GM12891 (cell line): ENCODE data around the gene GDF15.
A peak's percentile ranks its signal among the peaks of the same experiment; 100 is the strongest.

Source experiments
- DNase-seq: peaks from one replicate; pipeline ENCODE4 v3.0.0; 2011; ENCODE audit warnings: low spot score; ENCODE audit not compliant: insufficient read length
- FAIRE-seq: peaks from 2 replicates; lab custom pipeline; 2011; peaks lifted over from hg19 to GRCh38; lab: Jason Lieb, UNC
- PAX5 ChIP-seq: IDR thresholded peaks from 2 replicates; pipeline ENCODE4 v1.6.1; 2011; ENCODE audit warnings: low read length, moderate library complexity, mild to moderate bottlenecking; ENCODE audit not compliant: insufficient read depth, severe bottlenecking
- POLR2A ChIP-seq: IDR thresholded peaks from 2 replicates; pipeline ENCODE4 v1.6.1; 2011; ENCODE audit warnings: low read depth, low read length, control low read depth
- POLR2AphosphoS5 ChIP-seq: IDR thresholded peaks from 2 replicates; pipeline ENCODE4 v1.6.1; 2011; ENCODE audit warnings: low read depth, low read length, control low read depth
- POU2F2 ChIP-seq: IDR thresholded peaks from 2 replicates; pipeline ENCODE4 v1.6.1; 2011; ENCODE audit warnings: low read depth, mild to moderate bottlenecking, control low read depth, low read length, moderate library complexity
- SPI1 ChIP-seq: IDR thresholded peaks from 2 replicates; pipeline ENCODE4 v1.6.1; 2011; ENCODE audit warnings: low read depth, low read length, control low read depth
- TAF1 ChIP-seq: IDR thresholded peaks from 2 replicates; pipeline ENCODE4 v1.6.1; 2011; ENCODE audit warnings: low read depth, low read length, control low read depth

The GDF15 gene

DNA sequence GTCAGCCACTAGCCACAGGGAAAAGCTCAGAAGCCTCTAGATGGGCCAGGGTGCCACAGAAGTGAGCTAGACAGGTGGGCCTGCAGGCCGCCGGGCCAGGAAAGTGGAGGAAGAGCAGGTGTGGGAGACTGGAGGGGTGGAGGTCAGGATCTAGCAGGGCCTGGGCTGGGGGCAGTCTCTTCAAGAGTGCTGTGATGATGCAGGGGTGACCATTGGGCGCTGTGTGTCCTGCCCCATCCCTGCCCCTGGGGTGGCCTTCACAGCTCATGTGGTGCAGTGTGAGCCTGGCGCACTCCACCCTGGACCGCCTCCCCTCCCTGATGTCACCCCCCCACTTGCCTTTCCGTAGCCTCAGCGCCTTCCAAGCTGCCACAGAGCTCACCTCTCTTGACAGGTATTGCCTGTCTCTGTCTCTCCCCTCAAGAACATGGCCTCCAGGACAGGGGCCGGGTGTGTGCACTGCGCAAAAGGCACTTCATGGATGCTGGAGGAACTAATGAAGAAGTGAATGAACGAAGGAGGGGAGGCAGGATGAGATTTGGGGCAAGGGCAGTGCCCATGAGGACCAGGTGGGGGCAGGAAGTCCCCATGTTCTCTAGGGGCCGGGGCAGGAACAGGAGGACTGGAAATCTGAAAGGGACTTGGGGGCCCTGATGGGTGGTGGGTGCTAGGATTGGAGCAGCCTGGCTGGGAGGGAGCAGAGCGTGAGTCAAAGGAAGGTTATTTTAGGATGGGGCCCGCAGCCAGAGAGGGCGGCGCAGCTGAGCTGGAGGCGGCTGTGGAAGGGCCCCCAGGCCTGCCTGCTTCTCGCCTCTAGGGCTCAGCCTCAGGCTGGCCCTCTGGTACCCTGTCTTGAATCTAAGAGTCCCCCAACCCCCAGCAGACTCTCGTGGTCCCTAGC lies 39.8 kb downstream of the GDF15 start:
- FAIRE-seq, result peak; percentile 20
- no peak for DNase-seq
- no peak for TF ChIP-seq TAF1
- TF ChIP-seq POLR2AphosphoS5, result no peak
- no peak for TF ChIP-seq PAX5
- no peak for TF ChIP-seq SPI1
- TF ChIP-seq POLR2A, result no peak
- no peak for TF ChIP-seq POU2F2

DNA sequence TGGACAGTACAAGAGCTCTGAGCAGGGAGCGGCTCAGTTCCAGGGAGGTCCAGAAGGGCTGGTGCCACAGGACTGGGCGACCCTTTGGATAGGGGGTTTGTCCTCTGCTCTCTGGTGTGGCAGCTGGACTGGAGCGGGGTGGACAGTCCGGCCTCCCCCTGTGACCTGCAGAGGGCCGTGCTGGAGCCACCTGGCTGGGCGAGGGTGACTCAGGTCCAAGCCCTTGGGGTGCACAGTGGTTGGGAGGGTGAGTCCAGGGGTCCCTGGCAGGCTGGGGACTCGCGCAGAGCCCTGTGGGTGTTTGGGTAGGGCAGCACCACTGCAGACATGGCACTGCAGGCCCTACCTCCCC lies 40.4 kb downstream of the GDF15 start:
- no peak for TF ChIP-seq TAF1
- no peak for TF ChIP-seq PAX5
- TF ChIP-seq POLR2A, result no peak
- DNase-seq (no peak), FAIRE-seq (no peak)

DNA sequence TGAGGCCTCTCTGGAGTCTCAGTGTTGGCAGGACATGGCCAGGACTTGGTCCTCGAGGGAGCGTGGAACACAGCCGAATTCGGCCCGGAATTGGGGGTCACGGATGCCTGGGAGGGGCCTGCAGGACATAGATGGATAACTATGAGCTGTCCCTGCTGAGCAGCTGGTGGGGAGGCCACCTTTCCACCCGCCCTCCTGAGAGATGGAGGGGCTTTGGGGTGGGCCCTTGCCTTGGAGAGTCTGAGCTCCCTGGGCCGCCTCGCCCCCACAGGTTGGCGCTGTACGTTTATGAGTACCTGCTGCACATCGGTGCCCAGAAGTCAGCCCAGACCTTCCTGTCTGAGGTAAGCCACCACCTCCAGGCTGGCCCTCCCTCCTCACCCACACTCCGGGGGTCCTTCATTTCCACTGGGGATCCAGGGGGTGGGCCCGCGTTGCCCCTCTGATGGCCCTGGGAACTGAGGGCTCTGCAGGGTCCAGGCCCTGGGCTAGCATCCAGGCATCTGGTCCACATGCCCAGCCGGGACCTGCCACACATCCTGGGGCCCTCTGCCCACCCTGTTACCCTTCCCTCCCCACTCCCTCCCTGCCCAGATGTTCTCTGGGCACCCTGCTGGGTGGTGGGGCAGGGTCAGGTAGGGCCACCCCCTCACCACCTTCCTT lies 41.3 kb downstream of the GDF15 start:
- DNase-seq (no peak), FAIRE-seq (no peak)
- TF ChIP-seq POU2F2 (no peak), PAX5 (no peak), POLR2A (no peak), POLR2AphosphoS5 (no peak), SPI1 (no peak), TAF1 (no peak)

DNA sequence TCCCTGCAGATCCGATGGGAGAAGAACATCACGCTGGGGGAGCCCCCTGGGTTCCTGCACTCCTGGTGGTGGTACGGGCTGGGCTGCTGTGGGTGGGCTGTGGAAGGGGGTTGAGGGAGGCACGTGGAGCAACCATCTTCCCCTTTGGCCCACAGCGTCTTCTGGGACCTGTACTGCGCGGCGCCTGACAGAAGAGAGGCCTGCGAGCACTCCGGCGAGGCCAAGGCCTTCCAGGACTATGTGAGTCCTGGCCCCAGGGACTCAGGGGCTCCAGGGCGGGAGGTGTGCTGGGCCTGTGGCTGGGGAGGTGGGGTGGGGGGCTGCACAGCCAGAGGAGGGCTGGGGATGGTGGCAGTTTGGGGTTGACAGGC lies 41.8 kb downstream of the GDF15 start:
- TF ChIP-seq POLR2AphosphoS5, result no peak
- FAIRE-seq, result no peak
- DNase-seq, result no peak

DNA sequence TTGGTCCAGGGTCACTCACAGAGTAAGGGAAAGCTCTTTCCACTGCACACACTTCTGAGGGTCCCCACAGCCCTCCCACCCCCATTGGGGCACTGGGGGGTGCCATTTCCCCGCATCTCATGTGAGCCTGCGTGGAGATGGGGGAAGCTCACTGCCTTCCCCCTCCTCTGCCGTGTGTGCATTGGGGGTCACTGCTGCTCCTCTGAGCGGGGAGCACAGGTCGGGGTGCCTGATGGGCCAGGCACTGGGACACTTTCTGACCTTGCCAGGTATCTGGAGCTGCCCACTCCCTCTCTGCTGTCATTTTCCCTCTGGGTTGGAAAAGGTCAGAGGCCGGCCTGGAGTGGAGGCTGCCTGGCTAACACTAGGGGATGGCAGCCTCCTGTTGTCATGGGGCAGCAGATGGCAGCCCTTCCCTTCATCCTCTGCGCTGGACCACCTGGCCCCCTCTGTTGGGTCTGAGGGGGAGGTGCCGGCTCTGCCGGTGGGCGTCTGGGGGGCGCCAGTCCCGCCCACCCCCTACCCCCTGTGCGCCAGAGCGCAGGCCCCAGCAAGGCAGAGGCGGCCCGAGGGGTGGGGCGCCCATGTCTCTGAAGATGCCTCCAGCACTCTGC lies 42.3 kb downstream of the GDF15 start:
- DNase-seq (no peak), FAIRE-seq (no peak)
- TF ChIP-seq POU2F2, result no peak

DNA sequence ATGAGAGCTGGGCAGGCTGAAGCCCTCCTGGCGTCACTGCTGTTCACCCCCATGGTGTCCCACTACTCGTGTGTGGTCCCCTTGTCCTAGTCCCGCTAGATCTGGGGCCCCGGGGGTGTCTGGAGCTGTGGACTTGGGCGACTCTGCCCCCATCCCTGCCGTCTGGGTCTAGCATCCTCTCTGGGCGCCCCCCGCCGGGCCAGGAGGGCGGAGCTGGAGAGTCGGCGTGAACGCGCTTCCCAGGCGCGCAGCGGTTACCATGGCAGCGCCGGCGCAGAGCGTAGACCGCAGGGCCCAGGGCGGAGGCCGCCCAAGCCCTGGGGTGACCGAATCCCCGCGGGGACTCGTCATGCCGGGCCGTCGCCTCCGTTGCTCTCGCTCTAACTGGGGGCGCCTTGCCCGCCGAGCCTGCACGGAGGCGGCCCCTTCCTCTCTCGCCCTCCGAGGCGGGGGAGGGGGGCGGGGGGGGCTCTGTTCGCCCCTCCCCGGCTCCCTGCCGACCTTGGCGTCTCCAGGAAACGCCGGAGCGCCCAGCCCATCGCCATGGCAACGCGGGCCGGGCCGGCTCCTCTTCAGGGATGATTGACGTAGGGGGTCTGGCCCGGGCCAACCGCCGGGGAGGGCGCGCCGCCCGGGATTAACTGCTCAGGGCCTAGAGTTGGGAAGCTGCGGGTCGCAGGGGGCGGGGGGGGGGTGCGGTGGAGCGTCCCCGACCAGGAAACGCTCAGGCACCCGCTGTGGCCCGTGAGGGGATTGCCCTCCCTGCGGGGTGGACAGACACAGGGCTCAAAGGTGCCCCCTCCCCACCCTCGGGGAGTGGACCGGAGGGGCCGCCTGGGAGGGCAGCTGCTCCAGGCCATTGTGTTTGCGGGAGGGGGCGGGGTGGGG lies 43.1 kb downstream of the GDF15 start:
- FAIRE-seq, result peak; percentile 99
- TF ChIP-seq POLR2AphosphoS5, result no peak
- TF ChIP-seq PAX5, result no peak
- TF ChIP-seq SPI1, result no peak
- no peak for TF ChIP-seq POLR2A
- TF ChIP-seq TAF1, result no peak
- no peak for TF ChIP-seq POU2F2
- DNase-seq, result peak; percentile 97

DNA sequence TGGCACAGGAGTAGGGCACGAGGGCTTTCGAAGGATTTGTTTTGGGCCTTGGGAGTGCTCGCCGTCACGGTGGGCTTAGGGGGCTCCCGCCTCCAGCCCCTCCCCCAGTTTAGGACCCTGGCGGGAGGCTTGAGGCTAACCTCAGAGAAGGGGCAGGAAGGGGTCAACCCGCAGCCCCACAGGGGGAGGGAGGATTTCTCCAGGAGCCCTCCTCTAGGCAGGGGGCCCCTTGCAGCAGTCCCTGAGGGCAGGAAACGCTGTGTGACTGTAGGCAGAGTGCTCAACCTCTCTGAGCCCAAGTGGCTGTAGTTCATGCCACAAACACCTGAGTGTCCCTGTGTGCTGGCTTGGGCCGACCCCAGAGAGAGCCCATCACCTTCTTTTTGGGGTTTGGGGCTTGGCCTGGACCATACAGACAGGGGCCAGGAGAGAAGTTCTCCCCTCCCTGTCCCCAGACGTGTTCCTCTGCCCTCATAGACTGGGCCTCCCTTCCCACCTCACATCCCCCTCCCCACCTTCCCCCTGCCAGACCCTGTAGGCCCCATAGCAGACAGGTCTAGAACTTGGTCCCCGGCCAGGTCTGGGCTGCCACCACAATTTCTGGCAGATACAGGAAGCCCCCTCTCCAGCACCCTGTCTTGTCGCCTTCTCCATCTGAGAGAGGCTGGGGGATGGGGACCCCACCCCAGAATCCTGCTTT lies 43.9 kb downstream of the GDF15 start:
- peak; percentile 76 for FAIRE-seq

DNA sequence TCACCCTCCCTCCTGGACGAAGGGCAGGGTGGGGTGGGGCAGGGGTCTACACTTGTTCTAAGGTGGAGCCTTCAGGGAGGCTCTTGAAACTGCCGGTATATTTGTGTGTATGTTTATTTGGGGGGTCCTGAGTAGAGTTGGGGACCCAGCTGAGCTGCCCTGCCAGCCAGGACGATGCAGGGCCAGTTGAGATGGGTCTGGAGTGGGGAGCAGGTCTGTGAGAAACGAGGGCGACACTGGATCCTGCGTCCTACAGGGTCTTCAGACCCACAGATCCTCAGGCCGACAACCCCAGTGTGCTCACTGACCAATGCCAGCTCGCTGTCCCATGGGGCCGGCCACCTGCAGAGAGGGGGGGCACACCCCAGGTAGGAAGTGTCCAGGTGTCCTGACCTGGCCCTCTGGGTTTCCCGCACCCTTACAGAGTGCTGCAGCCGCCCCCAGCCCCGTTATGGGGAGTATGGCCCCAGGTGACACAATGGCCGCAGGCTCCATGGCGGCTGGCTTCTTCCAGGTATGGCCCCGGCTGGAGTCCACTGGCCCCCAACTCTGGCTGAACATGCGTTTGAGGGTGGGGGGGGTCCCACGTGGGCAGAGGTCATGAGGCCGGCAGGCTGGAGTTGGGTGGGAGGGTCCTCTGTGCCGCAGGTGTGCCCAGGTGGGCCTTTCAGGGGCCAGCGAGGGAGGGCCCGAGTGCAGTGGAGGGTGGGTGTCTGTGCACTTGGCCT lies 44.6 kb downstream of the GDF15 start:
- no peak for DNase-seq
- no peak for TF ChIP-seq PAX5
- TF ChIP-seq POLR2AphosphoS5, result no peak
- TF ChIP-seq TAF1, result no peak
- TF ChIP-seq POU2F2, result no peak
- TF ChIP-seq POLR2A, result no peak
- no peak for TF ChIP-seq SPI1
- FAIRE-seq, result no peak

More for the DNA sequence above, 43.9 kb downstream of the GDF15 start:
- TF ChIP-seq PAX5, result no peak
- no peak for TF ChIP-seq SPI1
- no peak for TF ChIP-seq POU2F2
- no peak for TF ChIP-seq POLR2AphosphoS5
- TF ChIP-seq TAF1, result no peak
- no peak for TF ChIP-seq POLR2A
- DNase-seq, result no peak
